COR-L47 (cell line): ENCODE results near the gene DIP2B.
"Not testable (repeated sequence)": the region's sequence is repeated elsewhere in the genome, so short reads cannot be mapped to it uniquely, and the experiment has no call there.

Experiments used
- DNase-seq: peaks from one replicate; lab custom pipeline; 2025; lab: John Stamatoyannopoulos, UW

DIP2B gene

GRCh38 chr12:50520416-50521207 lies 15.8 kb downstream of the DIP2B start:
- DNase-seq = no peak

- DNase-seq = not testable (repeated sequence)
Observed at GRCh38 chr12:50521781-50522180, 17.0 kb downstream of the DIP2B start.

- DNase-seq = no peak
Observed at GRCh38 chr12:50523772-50524171, 19.0 kb downstream of the DIP2B start.

GRCh38 chr12:50524621-50525020 lies 19.8 kb downstream of the DIP2B start:
- DNase-seq = no peak

- DNase-seq = no peak
Observed at GRCh38 chr12:50525422-50525821, 20.6 kb downstream of the DIP2B start.

- no peak for DNase-seq
Observed at GRCh38 chr12:50527359-50527726, 22.6 kb downstream of the DIP2B start.

GRCh38 chr12:50528800-50529199 lies 24.0 kb downstream of the DIP2B start:
- DNase-seq = no peak

- DNase-seq = no peak
Observed at GRCh38 chr12:50529345-50529744, 24.6 kb downstream of the DIP2B start.

GRCh38 chr12:50530532-50530931 lies 25.7 kb downstream of the DIP2B start:
- DNase-seq = no peak

- no peak for DNase-seq
Observed at GRCh38 chr12:50533203-50533584, 28.4 kb downstream of the DIP2B start.

GRCh38 chr12:50533971-50534370 lies 29.2 kb downstream of the DIP2B start:
- DNase-seq = no peak

GRCh38 chr12:50536831-50537537 lies 32.2 kb downstream of the DIP2B start:
- no peak for DNase-seq

GRCh38 chr12:50537538-50537919 lies 32.7 kb downstream of the DIP2B start:
- DNase-seq = no peak

- no peak for DNase-seq
Observed at GRCh38 chr12:50538182-50538581, 33.4 kb downstream of the DIP2B start.

GRCh38 chr12:50541139-50541538 lies 36.4 kb downstream of the DIP2B start:
- DNase-seq = no peak

GRCh38 chr12:50542448-50542847 lies 37.7 kb downstream of the DIP2B start:
- DNase-seq = no peak

GRCh38 chr12:50543188-50543587 lies 38.4 kb downstream of the DIP2B start:
- not testable (repeated sequence) for DNase-seq

GRCh38 chr12:50545213-50545612 lies 40.4 kb downstream of the DIP2B start:
- DNase-seq = no peak

GRCh38 chr12:50545786-50546185 lies 41.0 kb downstream of the DIP2B start:
- DNase-seq = no peak

- no peak for DNase-seq
Observed at GRCh38 chr12:50546441-50547318, 41.9 kb downstream of the DIP2B start.

- no peak for DNase-seq
Observed at GRCh38 chr12:50547742-50548141, 43.0 kb downstream of the DIP2B start.

GRCh38 chr12:50549885-50550284 lies 45.1 kb downstream of the DIP2B start:
- no peak for DNase-seq
